OCI-LY1 (cell line): Measurements from ENCODE around the gene ZRANB2.

Experiments used
- H2AFZ ChIP-seq: fragments of 200-600 bp; sonication (generic), shearing (Covaris generic); 2 replicates; pipeline ENCODE4 v1.6.0; 2014; ENCODE audit warnings: antibody characterized with exemption, mild to moderate bottlenecking, low read length
- H3F3A ChIP-seq: fragments of 200-600 bp; sonication (generic), shearing (Covaris generic); 2 replicates; pipeline ENCODE4 v1.6.0; 2014; ENCODE audit warnings: mild to moderate bottlenecking, antibody characterized with exemption, low read length, moderate library complexity; ENCODE audit not compliant: insufficient read depth
- H3K27ac ChIP-seq: fragments of 200-600 bp; sonication (generic); 2 replicates; pipeline ENCODE4 v1.5.1; 2014; ENCODE audit warnings: low read length, mixed run types, mild to moderate bottlenecking, low read depth; ENCODE audit not compliant: poor library complexity, severe bottlenecking
- H3K27me3 ChIP-seq: fragments of 200-600 bp; sonication (generic); 2 replicates; pipeline ENCODE4 v1.6.0; 2014; ENCODE audit warnings: antibody characterized with exemption, mild to moderate bottlenecking, low read length, moderate library complexity; ENCODE audit not compliant: insufficient read depth
- H3K36me3 ChIP-seq: fragments of 200-600 bp; sonication (generic); 2 replicates; pipeline ENCODE4 v1.6.1; 2014; ENCODE audit warnings: mild to moderate bottlenecking, antibody characterized with exemption, low read length, moderate library complexity, mixed read lengths; ENCODE audit not compliant: insufficient read depth
- H3K4me1 ChIP-seq: fragments of 200-600 bp; sonication (generic); 2 replicates; pipeline ENCODE4 v1.5.1; 2014; ENCODE audit warnings: mild to moderate bottlenecking, low read length, moderate library complexity; ENCODE audit not compliant: insufficient read depth, severe bottlenecking
- H3K4me2 ChIP-seq: fragments of 200-600 bp; sonication (generic), shearing (Covaris generic); 2 replicates; pipeline ENCODE4 v1.6.1; 2014; ENCODE audit warnings: low read length
- H3K4me3 ChIP-seq: fragments of 200-600 bp; sonication (generic); 2 replicates; pipeline ENCODE4 v1.5.1; 2014; ENCODE audit warnings: low read length, low read depth, mild to moderate bottlenecking, mixed read lengths; ENCODE audit not compliant: poor library complexity, severe bottlenecking
- H3K79me2 ChIP-seq: fragments of 200-600 bp; shearing (Covaris generic); 2 replicates; pipeline ENCODE4 v1.6.1; 2016; ENCODE audit warnings: mixed run types, low read length, mixed read lengths; ENCODE audit not compliant: insufficient read depth
- H3K9ac ChIP-seq: fragments of 200-600 bp; sonication (generic), shearing (Covaris generic); 2 replicates; pipeline ENCODE4 v1.6.1; 2014; ENCODE audit warnings: mild to moderate bottlenecking, low read length, mixed read lengths
- H3K9me2 ChIP-seq: fragments of 200-600 bp; sonication (generic), shearing (Covaris generic); 2 replicates; pipeline ENCODE4 v1.6.1; 2014; ENCODE audit warnings: low read depth, mild to moderate bottlenecking, low read length, mixed read lengths
- H3K9me3 ChIP-seq: fragments of 200-600 bp; shearing (Covaris generic); 2 replicates; pipeline ENCODE4 v1.6.1; 2014; ENCODE audit warnings: low read length, mixed read lengths
- H4K20me1 ChIP-seq: fragments of 200-600 bp; sonication (generic), shearing (Covaris generic); 2 replicates; pipeline ENCODE4 v1.6.0; 2016; ENCODE audit warnings: mild to moderate bottlenecking, low read length; ENCODE audit not compliant: insufficient read depth
- EZH2 ChIP-seq: fragments of 200-600 bp; sonication (generic), shearing (Covaris generic); IDR thresholded peaks from 2 replicates; pipeline ENCODE4 v1.8.0; 2017; ENCODE audit warnings: borderline replicate concordance, mixed run types, mild to moderate bottlenecking, antibody characterized with exemption, low read length, moderate library complexity, mixed read lengths
- TF ChIP-seq, protein P1 (sequence below): fragments of 200-600 bp; sonication (generic), shearing (Covaris generic); IDR thresholded peaks from 2 replicates; pipeline ENCODE4 v1.5.1; 2017; ENCODE audit warnings: mild to moderate bottlenecking, antibody characterized with exemption, low read length, moderate library complexity, mixed read lengths

The ZRANB2 gene

DNA sequence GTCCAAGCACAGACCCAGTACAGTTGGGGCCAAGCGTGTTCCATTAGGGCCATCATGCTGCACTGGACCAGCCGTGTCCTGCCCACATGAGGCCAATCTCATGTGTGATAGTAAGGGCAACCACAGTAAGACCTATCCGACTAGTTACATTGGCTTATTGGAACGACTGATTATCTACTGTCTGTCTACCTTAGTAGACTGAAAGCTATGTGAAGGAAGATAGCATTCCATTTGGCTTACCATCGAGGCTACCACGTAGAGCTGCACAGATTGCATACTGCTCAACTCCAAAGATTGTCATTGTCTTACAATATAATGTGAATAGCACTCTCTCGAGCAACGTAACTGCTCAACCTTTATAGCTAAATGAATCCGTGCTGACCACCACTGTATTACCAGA, 43.8 kb downstream of the ZRANB2 start:
- Histone ChIP-seq H3K9ac (no peak overlapping the region), H3K27ac (no peak overlapping the region), H3K4me3 (no peak overlapping the region), H3K27me3 (no peaks in the 10 kb centered on the region), H3K9me2 (no peaks in the 10 kb centered on the region), H3K4me2 (no peak overlapping the region), H3F3A (no peaks in the 10 kb centered on the region), H3K9me3 (no peaks in the 10 kb centered on the region), H4K20me1 (no peaks in the 10 kb centered on the region), H2AFZ (no peak overlapping the region), H3K36me3 (no peaks in the 10 kb centered on the region), H3K79me2 (no peaks in the 10 kb centered on the region), H3K4me1 (no peaks in the 10 kb centered on the region)
- TF ChIP-seq EZH2: no peak
- TF ChIP-seq, protein P1, sequence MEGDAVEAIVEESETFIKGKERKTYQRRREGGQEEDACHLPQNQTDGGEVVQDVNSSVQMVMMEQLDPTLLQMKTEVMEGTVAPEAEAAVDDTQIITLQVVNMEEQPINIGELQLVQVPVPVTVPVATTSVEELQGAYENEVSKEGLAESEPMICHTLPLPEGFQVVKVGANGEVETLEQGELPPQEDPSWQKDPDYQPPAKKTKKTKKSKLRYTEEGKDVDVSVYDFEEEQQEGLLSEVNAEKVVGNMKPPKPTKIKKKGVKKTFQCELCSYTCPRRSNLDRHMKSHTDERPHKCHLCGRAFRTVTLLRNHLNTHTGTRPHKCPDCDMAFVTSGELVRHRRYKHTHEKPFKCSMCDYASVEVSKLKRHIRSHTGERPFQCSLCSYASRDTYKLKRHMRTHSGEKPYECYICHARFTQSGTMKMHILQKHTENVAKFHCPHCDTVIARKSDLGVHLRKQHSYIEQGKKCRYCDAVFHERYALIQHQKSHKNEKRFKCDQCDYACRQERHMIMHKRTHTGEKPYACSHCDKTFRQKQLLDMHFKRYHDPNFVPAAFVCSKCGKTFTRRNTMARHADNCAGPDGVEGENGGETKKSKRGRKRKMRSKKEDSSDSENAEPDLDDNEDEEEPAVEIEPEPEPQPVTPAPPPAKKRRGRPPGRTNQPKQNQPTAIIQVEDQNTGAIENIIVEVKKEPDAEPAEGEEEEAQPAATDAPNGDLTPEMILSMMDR: no peak

DNA sequence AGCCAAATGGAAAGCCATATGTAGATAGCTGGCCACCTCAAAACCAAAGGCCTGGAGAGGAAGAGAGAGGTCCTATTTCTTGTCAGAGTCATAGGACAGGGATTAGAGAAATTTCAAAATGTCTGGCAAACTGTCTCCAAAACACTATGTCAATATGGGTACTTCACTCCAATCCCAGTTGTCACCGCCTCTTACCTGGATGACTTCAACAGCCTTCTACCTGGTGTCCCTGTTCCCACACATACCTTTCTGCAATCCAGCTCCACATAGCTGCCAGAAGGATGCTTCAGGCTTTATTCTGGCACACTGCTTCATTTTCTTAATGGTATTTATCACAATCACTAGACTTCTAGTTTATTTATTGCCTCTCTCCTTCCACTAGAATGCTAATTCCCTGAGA, 47.7 kb downstream of the ZRANB2 start:
- H3K4me3 ChIP-seq: no peak overlapping the region
- no peaks in the 10 kb centered on the region for H3K9me3 ChIP-seq
- no peak overlapping the region for H3K27ac ChIP-seq
- H3K79me2 ChIP-seq: no peaks in the 10 kb centered on the region
- no peak overlapping the region for H3K4me2 ChIP-seq
- H3K27me3 ChIP-seq: no peaks in the 10 kb centered on the region
- no peaks in the 10 kb centered on the region for H3K4me1 ChIP-seq
- H3K36me3 ChIP-seq: no peaks in the 10 kb centered on the region
- no peaks in the 10 kb centered on the region for H3K9me2 ChIP-seq
- H2AFZ ChIP-seq: no peak overlapping the region
- no peaks in the 10 kb centered on the region for H4K20me1 ChIP-seq
- H3F3A ChIP-seq: no peaks in the 10 kb centered on the region
- no peak for TF ChIP-seq EZH2
- TF ChIP-seq, protein P1: no peak
- no peak overlapping the region for H3K9ac ChIP-seq

DNA sequence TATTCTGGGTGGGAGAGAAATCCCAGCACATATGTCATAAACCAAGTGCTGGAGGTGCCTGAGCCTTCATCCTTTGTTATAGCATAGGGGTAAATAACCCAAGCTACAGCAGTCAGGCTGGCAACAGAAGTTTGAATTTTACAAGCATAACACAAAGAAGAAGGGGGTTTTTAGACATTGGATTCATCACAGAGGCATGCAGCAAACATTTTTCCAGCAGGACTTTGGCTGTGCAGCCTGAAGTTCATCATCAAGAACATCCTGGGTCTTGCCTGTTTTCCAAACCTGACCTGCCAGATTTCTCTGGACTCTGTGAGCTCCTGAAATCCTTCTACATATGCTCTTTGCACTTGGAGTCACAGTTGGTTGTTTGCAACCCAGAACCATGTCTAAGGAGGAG, 49.4 kb downstream of the ZRANB2 start:
- Histone ChIP-seq H3K4me1 (no peaks in the 10 kb centered on the region), H3K4me2 (no peak overlapping the region), H2AFZ (no peak overlapping the region), H3K27ac (no peak overlapping the region), H3K9ac (no peak overlapping the region), H3K9me3 (no peaks in the 10 kb centered on the region), H4K20me1 (no peaks in the 10 kb centered on the region), H3K27me3 (no peaks in the 10 kb centered on the region), H3K79me2 (no peaks in the 10 kb centered on the region), H3F3A (no peaks in the 10 kb centered on the region), H3K36me3 (no peaks in the 10 kb centered on the region), H3K9me2 (no peaks in the 10 kb centered on the region), H3K4me3 (no peak overlapping the region)
- TF ChIP-seq EZH2: no peak

DNA sequence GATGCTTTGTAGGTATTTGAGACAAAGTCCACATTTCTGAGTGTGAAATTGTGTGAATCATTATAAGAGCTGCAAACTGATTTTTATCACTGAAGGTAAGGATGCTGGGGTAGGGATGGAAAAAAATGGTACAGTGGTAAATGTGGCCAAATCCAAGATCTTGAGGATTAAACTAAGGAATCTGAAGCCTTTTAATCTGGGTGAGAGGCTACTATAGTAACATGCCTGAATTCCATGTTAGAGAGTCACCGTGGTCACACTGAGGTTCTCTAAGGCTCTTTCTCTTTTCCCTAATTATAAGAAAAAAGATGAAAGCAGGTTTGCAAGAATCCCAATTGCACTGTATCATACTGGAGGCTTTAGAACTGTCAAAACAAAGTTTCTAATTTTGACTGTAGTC, 50.8 kb downstream of the ZRANB2 start:
- H2AFZ ChIP-seq: no peak overlapping the region
- H3K79me2 ChIP-seq: no peaks in the 10 kb centered on the region
- H3K9me2 ChIP-seq: no peaks in the 10 kb centered on the region
- no peaks in the 10 kb centered on the region for H4K20me1 ChIP-seq
- no peak overlapping the region for H3K4me3 ChIP-seq
- no peaks in the 10 kb centered on the region for H3F3A ChIP-seq
- no peak overlapping the region for H3K27ac ChIP-seq
- no peaks in the 10 kb centered on the region for H3K9me3 ChIP-seq
- no peak overlapping the region for H3K4me2 ChIP-seq
- no peaks in the 10 kb centered on the region for H3K36me3 ChIP-seq
- TF ChIP-seq EZH2: no peak
- TF ChIP-seq, protein P1: no peak
- H3K27me3 ChIP-seq: no peaks in the 10 kb centered on the region
- H3K4me1 ChIP-seq: no peaks in the 10 kb centered on the region
- H3K9ac ChIP-seq: no peak overlapping the region
